Caco-2 (cell line): ENCODE data around the gene TFRC. TPM values are rescaled to one million over a fixed set of nuclear protein-coding genes. Genes with fewer than 3 reads are reported as not detected.

Experiments
- BruUV-seq: library from RNA; stranded (reverse); fragments of 400-500 nt; replicated peaks from 2 replicates; lab custom pipeline; 2021; lab: Mats Ljungman, UMichigan
- CTCF ChIA-PET: fragments of 300-600 bp; sonication (Branson Sonifier 250); formaldehyde crosslinking; loops from one replicate; lab custom pipeline; 2022; ENCODE audit warnings: antibody characterized with exemption; lab: Charles Lee
- POLR2A ChIA-PET: fragments of 300-600 bp; sonication (Branson Sonifier 250); formaldehyde crosslinking; loops from one replicate; lab custom pipeline; 2022; ENCODE audit warnings: antibody characterized with exemption; lab: Charles Lee
- DNase-seq, 2 experiments: peaks; one replicate each; pipeline versions ENCODE4 v3.0.0 to v3.0.0-alpha.2; 2020 to 2022
- H3K27me3 ChIP-seq: replicated peaks from 2 replicates; pipeline ENCODE4 v1.6.0; 2011; ENCODE audit warnings: low read length; ENCODE audit not compliant: control insufficient read depth, insufficient read depth
- H3K36me3 ChIP-seq: 2 replicates; pipeline ENCODE4 v1.5.1; 2011; ENCODE audit warnings: low read length; ENCODE audit not compliant: control insufficient read depth, insufficient read depth
- H3K4me1 ChIP-seq: fragments of 250-450 bp; sonication (Bioruptor Pico); 2 replicates; pipeline ENCODE4 v1.5.1; 2020; ENCODE audit warnings: mild to moderate bottlenecking
- H3K4me3 ChIP-seq: 2 replicates; pipeline ENCODE4 v1.5.1; 2011; ENCODE audit warnings: low read depth, mild to moderate bottlenecking, control low read depth, low read length
- H3K9me3 ChIP-seq: fragments of 250-450 bp; sonication (Bioruptor Pico); 2 replicates; pipeline ENCODE4 v1.5.1; 2020; ENCODE audit warnings: mild to moderate bottlenecking, moderate library complexity
- H3K27ac Mint-ChIP-seq: one replicate; pipeline ENCODE4 v1.8.0; 2022; ENCODE audit warnings: mixed read lengths; ENCODE audit not compliant: unreplicated experiment
- H3K27me3 Mint-ChIP-seq: one replicate; pipeline ENCODE4 v1.8.0; 2022; ENCODE audit warnings: mixed read lengths; ENCODE audit not compliant: insufficient read depth, unreplicated experiment
- H3K36me3 Mint-ChIP-seq: one replicate; pipeline ENCODE4 v1.8.0; 2022; ENCODE audit warnings: mild to moderate bottlenecking, mixed read lengths; ENCODE audit not compliant: insufficient read depth, unreplicated experiment
- H3K4me1 Mint-ChIP-seq: one replicate; pipeline ENCODE4 v1.8.0; 2022; ENCODE audit warnings: low read depth, mixed read lengths; ENCODE audit not compliant: unreplicated experiment
- H3K4me3 Mint-ChIP-seq: one replicate; pipeline ENCODE4 v1.8.0; 2022; ENCODE audit warnings: mild to moderate bottlenecking, moderate library complexity, mixed read lengths; ENCODE audit not compliant: unreplicated experiment
- H3K9me3 Mint-ChIP-seq: one replicate; pipeline ENCODE4 v1.8.0; 2022; ENCODE audit warnings: mixed read lengths; ENCODE audit not compliant: unreplicated experiment
- intact Hi-C: fragments of 100-400 bp; cut with micrococcal nuclease; formaldehyde crosslinking; loops from one replicate; pipeline ENCODE4 v1.10.0; 2022; ENCODE audit not compliant: unreplicated experiment
- total RNA-seq: library from RNA; stranded (reverse); gene quantifications from 2 replicates; pipeline ENCODE4 v1.2.3, GENCODE V29; 2022
- TF ChIP-seq, protein P1 (sequence below), 2 experiments: fragments of 200-600 bp in 1 of 2; IDR thresholded peaks; 1 replicate in 1 of 2; 2 replicates in 1 of 2; pipeline versions ENCODE4 v1.5.1 to v1.8.0; 2011 to 2022; ENCODE audit warnings: antibody characterized with exemption in 1 of 2, control low read depth in 1 of 2, inconsistent platforms in 1 of 2, low read depth in 1 of 2, low read length in 1 of 2, mild to moderate bottlenecking in 1 of 2, moderate library complexity in 1 of 2; ENCODE audit not compliant: insufficient read depth in 1 of 2, severe bottlenecking in 1 of 2, unreplicated experiment in 1 of 2

TFRC gene
- total RNA-seq, 1 experiment from 2014 or later, result 267 TPM

DNA sequence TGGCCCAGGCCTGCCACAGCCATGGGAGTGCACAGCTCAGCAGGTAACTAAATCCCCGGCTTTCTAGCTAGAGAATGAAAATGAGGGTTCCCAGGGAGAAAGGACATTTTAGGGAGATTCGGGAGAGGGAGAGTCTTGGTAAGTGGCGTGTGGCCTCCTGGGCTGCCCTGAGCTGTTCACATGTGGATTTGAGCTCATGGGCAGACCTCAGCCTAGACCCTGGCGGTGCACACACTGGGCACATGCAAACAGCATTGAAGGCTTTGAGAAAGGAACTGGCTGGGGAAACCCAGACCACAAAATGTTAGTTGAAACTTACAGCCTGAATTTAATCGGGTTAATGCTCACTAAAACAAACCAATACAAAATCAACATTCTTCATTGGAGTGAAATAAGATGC is 72.4 kb downstream of the TFRC start:
- intact Hi-C loops, result no loop called here
- H3K36me3 ChIP-seq, result no peaks in the 10 kb centered on the region
- H3K4me1 Mint-ChIP-seq, result no peaks in the 10 kb centered on the region
- peaks cover 12% of the 10 kb centered on the region for H3K9me3 Mint-ChIP-seq
- H3K27me3 ChIP-seq, result no peaks in the 10 kb centered on the region
- H3K27ac Mint-ChIP-seq, result no peak overlapping the region
- TF ChIP-seq, protein P1, sequence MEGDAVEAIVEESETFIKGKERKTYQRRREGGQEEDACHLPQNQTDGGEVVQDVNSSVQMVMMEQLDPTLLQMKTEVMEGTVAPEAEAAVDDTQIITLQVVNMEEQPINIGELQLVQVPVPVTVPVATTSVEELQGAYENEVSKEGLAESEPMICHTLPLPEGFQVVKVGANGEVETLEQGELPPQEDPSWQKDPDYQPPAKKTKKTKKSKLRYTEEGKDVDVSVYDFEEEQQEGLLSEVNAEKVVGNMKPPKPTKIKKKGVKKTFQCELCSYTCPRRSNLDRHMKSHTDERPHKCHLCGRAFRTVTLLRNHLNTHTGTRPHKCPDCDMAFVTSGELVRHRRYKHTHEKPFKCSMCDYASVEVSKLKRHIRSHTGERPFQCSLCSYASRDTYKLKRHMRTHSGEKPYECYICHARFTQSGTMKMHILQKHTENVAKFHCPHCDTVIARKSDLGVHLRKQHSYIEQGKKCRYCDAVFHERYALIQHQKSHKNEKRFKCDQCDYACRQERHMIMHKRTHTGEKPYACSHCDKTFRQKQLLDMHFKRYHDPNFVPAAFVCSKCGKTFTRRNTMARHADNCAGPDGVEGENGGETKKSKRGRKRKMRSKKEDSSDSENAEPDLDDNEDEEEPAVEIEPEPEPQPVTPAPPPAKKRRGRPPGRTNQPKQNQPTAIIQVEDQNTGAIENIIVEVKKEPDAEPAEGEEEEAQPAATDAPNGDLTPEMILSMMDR (IDR thresholded peaks at IDR 0.05; ENCODE audit: insufficient read depth in 1 of 2, low read depth in 1 of 2, low read length in 1 of 2, severe bottlenecking in 1 of 2, unreplicated experiment in 1 of 2), result no peak
- no peak overlapping the region for H3K4me3 ChIP-seq
- ChIA-PET POLR2A (no interaction called here), CTCF (no interaction called here)
- peaks cover 11% of the 10 kb centered on the region for H3K27me3 Mint-ChIP-seq
- H3K4me3 Mint-ChIP-seq, result no peak overlapping the region
- no peak for DNase-seq
- 0 out of 2 replicates have a peak, but pooled peaks cover 6% of the 10 kb centered on the region for H3K9me3 ChIP-seq
- no TSS peak for BruUV-seq
- H3K4me1 ChIP-seq, result no peaks in the 10 kb centered on the region
- H3K36me3 Mint-ChIP-seq, result no peaks in the 10 kb centered on the region

DNA sequence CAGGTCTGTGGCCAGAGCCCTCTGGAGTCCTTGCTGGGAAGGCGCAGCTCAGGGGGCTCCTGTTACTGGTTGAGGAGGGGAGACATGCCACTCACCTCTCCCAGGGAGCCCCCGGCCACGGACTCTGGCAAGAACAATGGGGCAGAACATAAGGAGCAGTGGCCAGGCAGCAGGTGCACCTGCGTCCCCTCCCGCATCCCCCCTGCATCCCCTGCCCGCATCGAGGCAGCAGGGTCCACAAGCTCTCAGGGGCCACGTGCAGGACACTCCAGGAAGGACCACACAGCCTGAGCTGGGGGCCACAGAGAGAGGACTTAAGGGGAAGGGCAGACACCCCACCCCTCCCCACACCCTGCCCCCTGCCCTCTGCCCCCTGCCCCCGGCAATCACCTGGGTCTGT is 73.0 kb downstream of the TFRC start:
- 0 out of 2 replicates have a peak, but pooled peaks cover 6% of the 10 kb centered on the region for H3K9me3 ChIP-seq
- no peak overlapping the region for H3K4me3 ChIP-seq
- Mint-ChIP-seq H3K36me3 (no peaks in the 10 kb centered on the region), H3K27me3 (peaks cover 11% of the 10 kb centered on the region), H3K27ac (no peak overlapping the region), H3K4me1 (no peaks in the 10 kb centered on the region), H3K9me3 (peaks cover 12% of the 10 kb centered on the region), H3K4me3 (no peak overlapping the region)
- H3K4me1 ChIP-seq, result no peaks in the 10 kb centered on the region
- no peaks in the 10 kb centered on the region for H3K36me3 ChIP-seq
- DNase-seq, result no peak
- BruUV-seq, result no TSS peak
- TF ChIP-seq, protein P1 (IDR thresholded peaks at IDR 0.05; ENCODE audit: insufficient read depth in 1 of 2, low read depth in 1 of 2, low read length in 1 of 2, severe bottlenecking in 1 of 2, unreplicated experiment in 1 of 2), result no peak
- no peaks in the 10 kb centered on the region for H3K27me3 ChIP-seq
- intact Hi-C loops, result no loop called here
- CTCF ChIA-PET, result no interaction called here
- POLR2A ChIA-PET, result no interaction called here

GRCh38 chr3:196008387-196008786 is 73.5 kb downstream of the TFRC start:
- Histone ChIP-seq H3K27me3 (no peaks in the 10 kb centered on the region), H3K9me3 (0 out of 2 replicates have a peak, but pooled peaks cover 6% of the 10 kb centered on the region), H3K36me3 (no peaks in the 10 kb centered on the region), H3K4me3 (no peak overlapping the region), H3K4me1 (no peaks in the 10 kb centered on the region)
- CTCF ChIA-PET, result no interaction called here
- peaks cover 11% of the 10 kb centered on the region for H3K27me3 Mint-ChIP-seq
- intact Hi-C loops, result no loop called here
- POLR2A ChIA-PET, result no interaction called here
- no peaks in the 10 kb centered on the region for H3K36me3 Mint-ChIP-seq
- TF ChIP-seq, protein P1 (IDR thresholded peaks at IDR 0.05; ENCODE audit: insufficient read depth in 1 of 2, low read depth in 1 of 2, low read length in 1 of 2, severe bottlenecking in 1 of 2, unreplicated experiment in 1 of 2), result no peak
- no peak for DNase-seq
- no peak overlapping the region for H3K27ac Mint-ChIP-seq
- no peaks in the 10 kb centered on the region for H3K4me1 Mint-ChIP-seq
- BruUV-seq, result no TSS peak
- H3K4me3 Mint-ChIP-seq, result no peak overlapping the region
- peaks cover 12% of the 10 kb centered on the region for H3K9me3 Mint-ChIP-seq
